Occipital lobe (tissue), 2 donors: ENCODE measurements around the gene COMP. TPM values are rescaled to one million over a fixed set of nuclear protein-coding genes. Genes with fewer than 3 reads are reported as not detected.
"Not testable (repeated sequence)": the region's sequence is repeated elsewhere in the genome, so short reads cannot be mapped to it uniquely, and the experiment has no call there.

Experiments used
- DNase-seq: peaks from one replicate; lab custom pipeline; 2025; lab: John Stamatoyannopoulos, UW
- total RNA-seq: library from RNA; depleted of rRNA; stranded (reverse); fragments of >200 nt; gene quantifications from one replicate; pipeline ENCODE4 v1.2.3, GENCODE V29; 2014

The COMP gene
- total RNA-seq, 1 donor from 2014 or later, result not detected

DNA sequence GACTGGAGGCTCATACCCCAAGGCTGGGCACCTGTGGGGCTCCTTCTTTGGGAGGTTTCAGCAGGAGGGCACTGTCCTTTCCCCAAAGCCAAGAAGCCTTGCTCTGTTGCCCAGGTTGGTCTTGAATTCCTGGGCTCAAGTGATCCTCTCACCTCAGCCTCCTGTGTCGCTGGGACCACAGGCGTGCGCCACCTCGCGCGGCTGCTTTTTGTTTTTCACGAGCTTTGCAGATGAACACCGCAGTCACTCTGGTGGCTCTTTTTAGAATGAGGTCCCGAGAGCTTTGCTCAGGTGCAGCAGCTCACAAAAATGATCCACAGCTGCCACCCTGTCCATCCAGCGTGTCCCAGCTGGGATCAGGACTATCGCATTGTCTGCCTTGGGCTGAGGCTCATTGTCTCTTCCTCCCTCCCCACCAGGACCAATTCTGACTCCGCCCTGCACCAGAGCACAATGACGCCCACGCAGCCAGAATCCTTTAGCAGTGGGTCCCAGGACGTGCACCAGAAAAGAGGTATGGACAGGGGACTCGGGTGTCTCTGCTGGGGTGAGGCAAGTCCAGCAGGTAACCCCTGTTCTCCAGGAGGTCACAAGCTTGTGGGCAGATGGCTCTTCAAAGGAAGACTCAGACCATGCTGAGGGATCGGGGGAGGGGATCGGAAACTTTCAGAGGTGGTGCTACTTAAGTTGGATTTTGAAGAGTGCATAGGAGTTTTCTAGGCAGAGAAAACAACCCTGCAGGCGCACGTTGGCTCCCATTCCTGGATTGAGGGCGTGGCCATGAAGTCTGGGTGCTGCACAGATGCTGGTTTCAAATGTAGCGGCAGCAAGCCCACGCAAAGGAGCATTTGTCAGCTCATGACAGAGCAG, 41.5 kb downstream of the COMP start:
- DNase-seq, result no peak

DNA sequence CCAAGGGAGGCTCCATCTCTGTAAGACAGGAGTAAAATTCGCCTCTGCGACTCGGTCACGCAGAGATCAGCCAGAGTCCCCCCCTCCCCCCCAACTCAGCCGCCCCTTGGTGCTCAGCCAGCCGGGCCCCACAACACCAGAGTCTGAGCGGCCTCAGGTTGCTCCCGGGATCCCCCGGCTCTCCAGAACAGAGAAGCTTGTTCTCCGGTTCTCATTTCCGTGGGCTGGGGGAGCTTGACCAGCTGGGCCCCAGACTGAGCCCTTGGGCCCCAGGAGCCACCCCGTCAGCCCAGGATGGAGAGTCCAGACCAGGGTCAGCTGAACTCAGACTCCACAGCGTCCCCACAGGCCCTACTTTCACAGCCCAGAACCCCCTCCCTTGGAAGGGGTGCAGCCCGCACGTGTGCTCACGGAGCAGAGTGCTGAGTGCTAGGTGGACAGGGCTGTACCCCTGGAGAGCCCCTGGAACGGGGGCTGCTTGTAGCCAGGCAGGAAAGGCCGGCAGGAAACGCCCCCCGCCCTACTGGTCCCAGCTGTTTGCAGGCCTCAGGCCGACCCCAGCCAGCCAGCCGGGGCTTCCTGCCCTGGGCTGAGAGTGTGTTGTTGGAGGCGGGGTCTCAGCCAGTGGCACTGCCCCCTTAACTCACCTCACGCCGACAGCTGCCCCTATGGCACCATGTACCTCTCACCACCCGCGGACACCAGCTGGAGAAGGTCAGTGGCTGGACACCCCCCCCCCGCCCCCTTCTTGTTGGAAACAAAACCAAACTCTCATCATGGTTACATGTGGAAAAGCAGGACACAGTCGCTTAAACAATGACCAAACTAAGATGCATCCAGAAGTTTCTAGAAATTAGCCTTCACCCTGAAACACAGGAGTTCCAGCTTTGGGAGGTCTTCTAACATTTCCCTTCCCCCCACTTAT, 44.4 kb downstream of the COMP start:
- no peak for DNase-seq

DNA sequence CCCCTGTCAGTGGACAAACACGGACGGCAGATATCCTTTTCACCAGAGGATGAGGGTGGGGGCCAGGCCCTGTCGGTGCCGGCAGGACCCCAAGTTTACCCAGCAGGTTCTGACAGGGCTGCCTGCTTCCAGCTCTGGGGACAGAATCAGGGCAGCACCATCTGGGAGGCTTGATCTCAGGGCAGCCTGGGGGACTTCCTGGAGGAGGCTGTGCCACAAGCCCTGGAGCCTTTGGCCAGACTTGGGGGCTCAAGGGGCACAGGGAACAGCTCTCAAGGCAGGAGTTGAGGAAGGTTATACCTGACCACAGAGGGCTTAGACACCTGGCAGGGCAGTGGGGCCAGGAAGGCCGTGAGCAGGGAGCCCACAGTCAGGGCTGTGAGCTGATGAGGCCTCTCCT, 45.2 kb downstream of the COMP start:
- no peak for DNase-seq

DNA sequence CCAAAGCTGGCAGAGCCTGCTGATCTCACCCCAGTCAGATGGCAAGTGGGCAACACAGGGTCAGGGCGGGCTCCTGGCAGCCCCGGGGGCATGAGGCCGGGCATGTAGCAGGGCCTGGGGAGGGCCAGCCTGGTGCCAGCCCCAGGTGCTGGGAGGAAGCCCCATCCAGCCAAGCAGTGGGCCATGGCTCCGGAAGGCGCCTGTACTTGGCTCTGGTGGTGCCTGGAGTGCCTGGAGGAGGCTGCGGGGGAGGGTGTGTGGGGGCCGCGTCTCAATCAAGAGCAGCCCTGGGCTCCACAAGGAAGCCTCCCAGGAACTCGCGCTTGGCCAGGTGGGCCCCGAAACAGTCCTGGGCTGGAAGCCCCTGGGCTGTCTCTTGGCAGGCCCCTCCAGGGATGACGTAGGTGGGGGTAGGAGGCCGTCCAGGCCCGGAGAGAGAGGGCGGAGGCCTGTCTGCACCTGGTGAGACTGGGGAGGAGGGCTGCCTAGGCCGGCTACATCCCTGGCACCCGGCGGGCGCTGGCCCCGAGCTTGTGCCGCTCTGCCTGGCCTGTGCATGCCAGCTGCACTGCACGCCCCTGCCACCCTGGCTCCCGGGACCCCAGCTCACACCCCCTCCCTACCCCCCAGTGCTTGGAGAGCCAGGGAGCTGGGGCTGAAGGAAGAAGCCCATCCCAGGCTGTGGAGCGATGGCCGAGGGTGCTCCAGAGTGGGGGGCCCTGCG, 45.9 kb downstream of the COMP start:
- no peak for DNase-seq

DNA sequence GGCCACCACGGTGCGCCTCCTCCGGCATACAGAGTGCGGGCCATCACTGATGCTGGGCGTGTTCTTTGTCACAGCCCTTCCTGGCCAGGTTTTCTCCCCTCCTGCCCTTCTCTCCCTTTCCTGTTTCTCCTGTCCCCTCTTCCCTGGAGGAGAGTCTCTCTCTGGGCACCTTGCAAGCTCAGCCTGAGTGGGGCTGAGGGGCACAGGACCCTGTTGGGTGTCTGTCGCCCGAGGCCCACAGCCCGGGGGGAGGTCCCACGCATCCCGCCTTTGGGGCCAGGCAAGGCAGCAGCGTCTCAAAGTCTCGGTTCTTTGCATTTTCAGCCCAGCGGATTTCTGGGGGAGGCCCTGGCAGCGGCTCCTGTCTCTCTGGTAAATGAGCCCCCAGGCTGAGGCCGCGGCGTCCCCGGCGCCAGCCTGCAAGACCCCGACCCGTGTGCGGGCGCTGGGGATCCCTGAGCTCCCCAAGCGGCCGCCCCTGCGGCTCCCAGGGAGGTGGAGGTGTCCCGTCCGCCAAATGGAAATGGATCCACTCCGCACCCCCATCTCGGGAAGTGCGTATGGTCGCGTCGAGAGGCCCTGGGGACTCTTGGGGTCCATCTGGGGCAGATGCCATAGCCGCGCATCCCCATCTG, 47.2 kb downstream of the COMP start:
- no peak for DNase-seq

DNA sequence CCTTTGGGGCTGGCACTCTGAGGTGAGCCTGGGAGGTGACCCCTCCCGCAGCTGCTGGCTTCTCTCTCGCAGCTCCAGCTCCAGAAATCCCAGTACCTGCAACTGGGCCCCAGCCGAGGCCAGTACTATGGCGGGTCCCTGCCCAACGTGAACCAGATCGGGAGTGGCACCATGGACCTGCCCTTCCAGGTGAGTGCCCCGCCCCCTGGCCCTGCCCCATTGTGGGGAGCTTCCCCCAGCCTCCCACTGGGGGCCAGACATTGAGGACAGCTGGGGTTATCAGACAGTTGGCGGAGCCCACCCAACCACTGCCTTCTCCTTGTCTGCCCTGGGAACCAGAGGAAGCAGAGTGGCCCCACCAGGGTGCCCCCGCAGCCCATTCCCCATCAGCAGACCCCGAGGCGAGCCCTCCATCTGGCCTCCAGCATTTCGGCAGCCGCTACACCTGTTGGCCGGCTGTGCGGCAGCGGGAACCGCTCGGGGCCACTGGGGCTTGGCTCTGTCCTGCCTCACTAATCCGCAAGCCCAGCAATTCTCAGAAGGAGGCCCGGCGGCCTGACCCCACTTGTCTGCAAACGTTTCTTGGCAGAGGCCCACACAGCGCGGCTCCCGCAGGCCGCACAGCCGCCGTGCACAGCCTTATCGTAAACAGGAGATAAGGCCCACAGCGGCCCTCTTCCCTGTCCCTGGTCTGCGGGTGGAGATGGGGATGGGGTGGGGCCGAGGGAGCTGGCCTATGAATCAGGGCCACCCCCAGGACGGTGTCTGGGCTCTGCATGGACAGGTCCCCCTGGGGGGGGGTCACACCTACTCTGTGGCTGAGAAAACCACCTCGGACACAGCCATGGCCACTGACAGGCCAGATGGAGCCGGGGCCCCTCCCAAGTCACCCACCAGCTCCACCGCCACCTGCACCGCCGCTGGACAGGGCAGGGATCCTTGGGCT, 48.0 kb downstream of the COMP start:
- no peak for DNase-seq

DNA sequence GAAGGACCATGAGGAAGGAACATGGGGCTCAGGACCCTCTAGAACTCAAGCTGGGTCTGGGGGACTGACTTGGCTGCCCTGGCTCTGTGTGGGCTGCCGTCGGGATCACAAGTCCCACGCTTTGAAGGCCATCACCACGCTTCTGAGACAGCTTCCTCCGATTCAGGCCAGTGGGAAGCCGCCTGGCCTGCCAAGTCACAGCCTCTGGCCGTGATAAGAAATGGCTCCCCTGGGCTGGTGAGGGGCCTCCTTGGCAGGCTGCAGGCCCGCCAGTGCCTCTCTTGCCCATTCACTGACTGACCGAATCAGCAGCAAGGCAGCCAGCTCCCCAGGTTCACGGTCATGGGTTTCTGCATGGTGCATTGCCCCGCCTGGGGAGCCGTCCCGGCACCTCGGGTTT, 48.8 kb downstream of the COMP start:
- no peak for DNase-seq

DNA sequence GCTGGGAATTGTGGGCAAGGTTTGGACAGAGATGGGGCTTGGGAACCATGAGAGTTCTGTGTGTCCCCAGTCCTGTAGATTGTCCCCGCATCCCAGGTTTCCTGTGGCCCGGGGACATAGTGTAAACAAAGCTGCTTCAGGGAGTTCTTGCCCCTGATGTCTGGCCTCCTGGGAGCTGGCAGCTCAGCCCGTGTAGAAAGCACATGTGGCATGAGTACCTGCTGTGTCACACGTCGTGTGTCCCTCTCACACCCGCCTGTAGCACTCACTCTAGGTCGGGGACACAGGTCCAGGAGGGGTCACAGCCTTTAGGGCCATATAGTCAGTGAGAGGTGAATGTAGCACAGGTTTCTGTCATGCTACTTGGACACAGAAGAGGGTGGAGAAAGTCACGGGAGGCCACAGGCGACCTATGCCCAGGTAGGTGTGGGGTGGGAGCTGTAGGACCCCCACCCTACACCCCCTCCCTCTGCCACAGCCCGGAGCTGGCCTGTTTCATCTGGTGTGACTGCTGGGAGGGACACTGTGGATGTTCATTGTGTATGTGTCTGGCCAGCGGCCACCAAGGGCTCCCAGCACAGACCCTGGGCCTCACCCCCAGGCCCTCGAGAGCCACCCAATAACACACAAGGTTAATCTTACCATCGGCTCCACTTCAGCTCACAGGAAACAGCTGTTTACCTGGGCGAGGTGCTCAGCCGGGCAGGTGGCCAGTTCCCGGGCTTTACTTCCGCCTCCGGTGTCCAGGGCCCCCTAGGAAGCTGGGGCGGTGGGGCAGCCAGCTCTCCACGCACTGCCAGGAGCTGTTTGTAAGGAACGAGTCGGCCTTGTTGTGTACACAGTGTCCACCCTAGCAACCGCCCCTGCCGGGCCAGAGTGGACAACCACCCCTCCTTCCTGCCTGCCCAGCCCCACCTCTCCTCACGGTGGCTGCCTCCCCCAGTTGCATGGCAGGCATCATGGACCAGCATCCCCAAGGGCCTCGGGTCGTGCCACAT, 49.7 kb downstream of the COMP start:
- no peak for DNase-seq

DNA sequence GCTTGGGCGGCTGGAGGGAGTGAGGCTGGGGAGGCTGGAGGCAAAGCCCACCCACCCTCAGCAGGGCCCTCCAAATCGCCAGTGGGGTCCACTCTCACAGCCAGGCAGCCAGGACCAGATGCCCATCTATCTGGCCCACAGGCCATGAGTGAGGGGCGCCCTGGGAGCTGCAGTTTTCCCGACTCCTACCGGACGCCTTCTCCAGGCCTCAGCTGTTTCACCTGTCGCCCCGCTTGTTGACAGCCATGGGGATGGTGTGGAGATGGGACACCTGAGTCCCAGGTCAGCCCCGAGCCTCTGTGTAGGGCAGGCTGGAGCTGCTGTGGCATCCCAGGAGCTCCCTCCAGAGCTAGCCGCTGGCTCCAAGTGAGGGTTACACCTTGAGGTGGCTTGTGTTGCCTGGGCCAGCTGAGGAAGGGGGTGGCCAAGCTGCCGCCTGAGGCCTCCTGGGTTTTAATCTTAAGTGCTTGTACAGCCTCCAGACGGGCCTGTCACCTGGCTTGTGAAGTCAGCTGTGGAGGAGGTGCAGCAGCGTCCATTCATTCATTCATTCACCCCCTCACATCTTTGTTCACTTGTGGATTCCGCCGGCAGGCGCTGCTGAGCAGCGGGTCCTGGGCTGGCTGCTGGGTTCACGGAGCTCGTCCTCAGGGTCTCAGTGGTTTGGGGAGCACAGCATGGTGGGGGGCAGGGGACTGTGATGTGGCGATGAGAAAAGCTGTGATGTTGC, 52.0 kb downstream of the COMP start:
- DNase-seq, result no peak

DNA sequence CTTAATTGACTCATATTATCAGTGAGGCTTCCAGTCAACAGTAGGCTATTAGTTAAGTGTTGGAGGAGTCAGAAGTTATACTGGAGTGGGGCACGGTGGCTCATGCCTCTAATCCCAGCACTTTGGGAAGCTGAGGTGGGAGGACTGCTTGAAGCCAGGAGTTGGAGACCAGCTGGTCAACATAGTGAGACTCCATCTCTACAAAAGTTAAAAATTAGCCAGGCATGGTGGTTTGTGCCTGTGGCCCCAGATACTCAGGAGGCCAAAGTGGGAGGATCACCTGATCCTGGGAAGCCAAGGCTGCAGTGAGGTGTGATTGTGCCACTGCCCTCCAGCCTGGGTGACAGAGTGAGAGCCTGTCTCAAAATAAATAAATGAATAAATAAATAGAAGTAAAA, 53.2 kb downstream of the COMP start:
- DNase-seq, result no peak

DNA sequence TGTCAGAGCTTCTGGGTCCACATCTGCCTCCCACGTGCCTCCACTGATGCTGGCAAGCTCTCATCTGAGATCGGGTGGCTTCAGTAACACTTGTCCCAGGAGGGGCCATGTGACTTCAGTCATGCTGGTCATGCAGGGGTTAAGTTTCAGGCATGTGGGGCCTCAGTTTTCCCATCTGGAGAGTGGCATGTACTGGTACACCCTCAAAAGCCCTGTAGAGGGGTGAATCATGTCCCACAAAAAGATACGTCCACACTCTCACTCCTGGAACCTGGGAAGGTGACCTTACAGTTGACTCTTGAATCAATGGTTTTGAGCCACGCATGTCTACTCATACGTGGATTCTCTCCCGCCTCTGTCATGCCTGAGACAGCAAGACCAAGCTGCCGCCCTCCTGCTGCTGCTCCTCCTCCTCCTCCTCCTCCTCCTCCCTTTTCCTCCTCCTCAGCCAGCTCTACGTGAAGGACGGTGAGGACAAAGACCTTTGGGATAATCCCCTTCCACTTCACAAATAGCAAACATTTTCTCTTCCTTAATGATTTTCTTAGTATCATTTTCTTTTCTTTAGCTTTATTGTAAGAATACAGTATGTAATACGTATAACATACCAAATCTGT, 53.7 kb downstream of the COMP start:
- DNase-seq, result no peak

DNA sequence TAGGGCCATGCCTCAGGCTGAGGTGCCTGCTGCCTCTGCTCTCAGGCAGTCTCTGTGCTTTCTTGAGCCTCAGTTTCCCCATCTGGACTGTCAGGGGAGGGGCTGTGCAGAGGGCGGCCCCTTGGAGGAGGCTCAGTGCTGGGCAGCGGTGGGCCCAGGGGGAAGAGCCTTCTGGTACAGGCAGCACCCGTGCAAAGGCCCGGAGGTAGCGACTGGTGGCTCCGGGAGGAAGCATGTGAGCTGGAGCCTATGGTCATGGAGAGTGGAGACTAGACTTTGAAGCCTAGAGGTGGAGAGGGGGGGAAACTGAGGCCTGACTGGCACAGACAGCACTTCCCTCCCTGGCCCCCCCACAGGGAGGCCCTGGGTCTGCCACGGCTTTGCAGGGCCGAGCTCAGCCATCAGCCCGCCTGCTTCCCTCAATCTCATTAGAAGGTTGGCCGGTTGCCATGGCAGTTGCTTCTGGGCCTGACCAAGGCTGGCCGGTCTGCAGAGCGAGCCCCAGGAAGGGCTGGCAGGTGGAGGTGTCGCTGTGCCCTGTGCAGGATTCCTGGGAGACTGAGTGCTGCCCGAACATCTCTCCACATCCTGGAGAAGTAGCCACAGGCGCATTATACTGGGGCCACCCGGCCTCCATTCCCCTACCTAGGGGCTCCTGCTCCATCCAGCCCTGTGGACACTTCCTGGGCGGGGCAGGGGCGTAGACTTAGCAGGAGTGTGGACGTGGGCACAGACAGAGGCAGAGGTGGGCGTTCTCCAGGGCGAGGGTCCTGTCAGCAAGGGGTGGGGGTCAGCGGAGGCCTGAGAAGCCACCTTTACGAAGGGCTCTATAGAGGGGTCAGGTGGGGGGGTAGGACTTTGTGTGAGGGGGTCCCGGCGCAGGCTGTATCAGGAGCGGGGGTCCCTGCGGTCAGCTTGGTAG, 54.4 kb downstream of the COMP start:
- no peak for DNase-seq

DNA sequence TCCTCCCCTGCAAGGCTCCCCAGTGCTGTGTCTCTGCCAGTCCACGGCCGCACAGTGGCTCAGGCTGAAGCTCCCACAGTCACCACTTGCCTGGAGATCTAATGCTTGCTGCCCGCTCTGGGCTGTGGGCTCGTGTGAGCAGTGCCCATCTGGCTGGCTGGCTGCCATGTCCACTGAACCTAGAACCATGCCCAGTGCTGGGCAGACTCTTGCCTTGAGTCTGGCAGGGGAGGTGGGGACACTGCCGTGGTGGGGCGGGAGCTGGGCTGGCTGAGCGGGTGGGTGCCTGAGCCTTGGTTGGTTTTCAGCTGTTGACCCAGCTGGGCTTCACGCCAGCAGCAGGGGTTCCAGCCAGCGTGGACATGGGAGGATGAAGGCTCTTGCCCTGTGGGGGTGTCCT, 55.4 kb downstream of the COMP start:
- no peak for DNase-seq

DNA sequence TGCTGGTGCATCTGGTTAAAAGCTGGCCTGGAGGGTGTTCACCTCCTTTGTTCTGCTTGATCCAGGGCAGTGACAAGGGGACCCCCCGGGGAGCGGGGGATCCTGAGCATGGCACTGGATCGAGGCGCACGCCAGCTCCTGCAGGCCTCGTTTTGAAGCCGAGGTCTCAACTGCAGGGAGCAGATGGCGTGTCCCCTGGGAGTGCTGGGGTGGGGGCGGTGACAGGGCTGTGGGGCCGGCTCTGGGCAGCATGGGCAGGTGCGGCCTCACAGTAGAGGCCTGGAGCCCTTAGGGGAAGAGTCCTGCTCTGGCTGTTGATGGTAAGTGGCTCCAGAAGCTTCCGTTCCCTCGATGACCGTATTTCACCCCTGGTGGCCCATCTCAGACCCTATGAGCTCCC, 55.8 kb downstream of the COMP start:
- no peak for DNase-seq

DNA sequence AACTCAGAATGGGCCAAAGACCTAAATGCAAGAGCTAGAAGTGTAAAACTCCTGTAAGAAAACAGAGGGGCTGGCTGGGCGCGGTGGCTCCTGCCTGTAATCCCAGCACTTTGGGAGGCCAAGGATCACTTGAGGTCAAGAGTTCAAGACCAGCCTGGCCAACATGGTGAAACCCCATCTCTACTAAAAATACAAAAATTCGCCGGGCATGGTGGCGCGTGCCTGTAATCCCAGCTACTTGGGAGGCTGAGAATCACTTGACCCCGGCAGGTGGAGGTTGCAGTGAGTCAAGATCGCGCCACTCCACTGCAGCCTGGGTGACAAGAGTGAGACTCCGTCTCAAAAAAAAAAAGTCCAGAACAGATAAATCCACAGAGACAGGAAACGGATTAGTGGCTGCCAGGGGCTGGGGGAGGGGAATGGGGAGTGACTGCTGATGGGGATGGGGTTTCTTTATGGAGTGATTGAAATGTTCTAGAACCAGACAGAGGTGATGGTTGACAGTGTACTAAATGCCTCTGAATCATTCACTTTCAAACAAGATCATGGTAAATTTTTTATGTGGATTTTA, 57.3 kb downstream of the COMP start:
- DNase-seq, result not testable (repeated sequence)

DNA sequence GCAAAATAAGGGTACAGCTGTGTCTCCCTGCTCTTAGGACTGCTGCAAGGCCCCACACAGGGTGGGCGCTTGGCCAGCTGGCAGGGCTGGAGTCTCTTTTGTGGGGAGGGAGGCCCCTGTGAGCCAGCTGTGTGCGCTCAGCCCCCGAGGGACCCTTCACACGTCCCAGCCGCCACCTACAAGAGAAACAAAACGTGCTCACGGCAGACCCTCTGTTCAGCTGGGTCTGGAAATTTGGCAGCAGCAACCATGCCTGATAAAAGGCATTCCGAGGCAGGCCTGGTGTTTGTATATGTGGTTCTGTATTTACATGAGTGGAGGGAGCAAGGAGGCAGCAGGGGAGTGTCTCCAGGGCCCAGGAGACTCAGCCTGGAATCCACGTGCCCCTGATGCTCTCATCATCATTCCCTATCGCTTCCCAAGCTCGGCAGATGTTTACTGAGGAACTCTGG, 57.9 kb downstream of the COMP start:
- DNase-seq, result no peak
